Measurements from ENCODE around the gene GPC6.
"Not testable (repeated sequence)": the region's sequence is repeated elsewhere in the genome, so short reads cannot be mapped to it uniquely, and the experiment has no call there.

GPC6 gene

GRCh38 chr13:94286581-94286980 lies 1060.0 kb downstream of the GPC6 start:
- no peak for DNase-seq

GRCh38 chr13:94291631-94292322 lies 1065.2 kb downstream of the GPC6 start:
- DNase-seq = no peak

- no peak for DNase-seq
Observed at GRCh38 chr13:94292323-94292640, 1065.7 kb downstream of the GPC6 start.

DNA sequence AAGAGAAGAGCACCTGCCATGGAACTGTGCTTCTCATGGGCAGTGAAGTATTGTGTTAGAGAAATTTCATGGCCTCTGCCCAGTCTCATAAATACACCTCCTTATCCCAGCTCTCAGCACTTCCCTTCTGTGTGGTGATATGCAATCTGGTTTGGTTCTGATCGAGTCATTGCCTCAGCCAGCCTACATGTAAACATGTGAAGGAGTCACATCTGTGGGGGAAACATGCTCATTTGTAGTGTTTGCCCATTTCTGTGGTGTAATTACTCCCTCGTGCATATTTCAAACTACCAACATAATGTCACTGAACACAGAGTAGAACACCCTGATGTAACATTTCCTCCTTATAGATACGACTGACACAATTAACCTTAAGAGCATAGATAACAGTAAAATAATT lies 1069.9 kb downstream of the GPC6 start:
- DNase-seq = no peak

DNA sequence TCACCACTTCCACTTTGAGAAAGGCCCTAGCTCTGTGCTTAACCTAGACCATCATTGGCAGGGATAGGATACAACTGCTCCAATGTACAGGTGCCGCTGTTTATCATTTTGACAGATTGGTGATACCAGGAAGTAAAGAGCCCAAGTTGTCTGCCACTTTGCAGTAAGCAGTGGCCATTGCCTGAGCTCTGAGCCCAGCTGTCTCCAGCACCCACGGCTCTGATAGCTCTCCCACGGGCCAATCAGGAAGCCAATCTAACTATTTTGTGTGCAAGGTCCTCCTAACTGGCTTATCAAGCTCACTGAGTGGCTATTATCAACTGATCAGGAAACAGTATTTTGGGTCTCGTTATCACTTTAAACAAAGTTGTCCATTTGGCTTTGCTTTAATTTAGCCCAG lies 1071.7 kb downstream of the GPC6 start:
- no peak for DNase-seq

DNA sequence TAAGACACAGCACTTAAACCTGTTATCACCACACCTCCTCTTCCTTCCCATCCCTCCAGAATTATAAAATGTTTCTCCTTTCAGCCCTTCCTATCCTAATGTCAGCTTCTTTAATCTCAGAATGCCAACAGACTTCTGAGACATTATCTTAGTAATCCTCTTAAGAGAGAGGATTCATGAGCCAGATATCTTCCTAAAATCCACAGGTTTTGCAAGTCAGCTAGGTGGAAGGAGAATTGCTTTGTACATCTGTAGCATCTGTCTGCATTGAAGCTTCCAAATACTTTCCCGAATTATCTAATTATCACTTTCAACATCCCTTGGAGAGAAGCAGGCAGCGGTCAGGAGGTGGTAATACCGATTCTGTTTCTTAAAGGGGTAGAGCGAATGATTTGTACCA lies 1073.8 kb downstream of the GPC6 start:
- DNase-seq = no peak

GRCh38 chr13:94301487-94301886 lies 1074.9 kb downstream of the GPC6 start:
- DNase-seq = no peak

DNA sequence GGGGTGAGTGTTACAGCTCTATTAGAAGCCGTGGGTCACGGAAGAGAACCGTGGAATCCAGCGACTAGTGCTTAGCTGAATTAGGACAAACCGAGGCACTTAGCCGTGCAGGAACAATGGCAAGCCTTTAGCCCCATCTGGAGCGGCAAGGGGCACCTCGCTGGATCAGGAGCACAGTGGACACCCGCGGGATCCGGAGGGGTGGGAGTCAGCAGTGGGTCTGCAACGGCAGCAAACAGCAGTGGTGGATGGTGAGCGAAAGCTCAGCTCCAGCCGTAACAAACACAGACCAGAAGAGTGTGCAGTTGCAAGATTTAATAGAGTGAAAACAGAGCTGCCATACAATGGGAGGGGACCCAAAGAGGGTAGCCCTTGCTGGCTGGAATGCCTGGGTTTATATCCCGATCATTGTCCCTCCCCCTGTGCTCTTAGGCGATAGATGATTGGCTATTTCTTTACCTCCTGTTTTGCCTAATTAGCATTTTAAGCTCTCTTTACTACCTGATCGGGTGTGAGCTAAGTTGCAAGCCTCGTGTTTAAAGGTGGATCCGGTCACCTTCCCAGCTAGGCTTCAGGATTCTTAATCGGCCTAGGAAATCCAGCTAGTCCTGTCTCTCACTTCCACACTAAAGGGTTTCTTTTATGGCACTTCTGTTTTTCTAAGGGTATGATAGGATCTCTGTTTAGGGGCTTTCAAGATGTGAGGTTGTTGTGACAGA lies 1076.4 kb downstream of the GPC6 start:
- not testable (repeated sequence) for DNase-seq

DNA sequence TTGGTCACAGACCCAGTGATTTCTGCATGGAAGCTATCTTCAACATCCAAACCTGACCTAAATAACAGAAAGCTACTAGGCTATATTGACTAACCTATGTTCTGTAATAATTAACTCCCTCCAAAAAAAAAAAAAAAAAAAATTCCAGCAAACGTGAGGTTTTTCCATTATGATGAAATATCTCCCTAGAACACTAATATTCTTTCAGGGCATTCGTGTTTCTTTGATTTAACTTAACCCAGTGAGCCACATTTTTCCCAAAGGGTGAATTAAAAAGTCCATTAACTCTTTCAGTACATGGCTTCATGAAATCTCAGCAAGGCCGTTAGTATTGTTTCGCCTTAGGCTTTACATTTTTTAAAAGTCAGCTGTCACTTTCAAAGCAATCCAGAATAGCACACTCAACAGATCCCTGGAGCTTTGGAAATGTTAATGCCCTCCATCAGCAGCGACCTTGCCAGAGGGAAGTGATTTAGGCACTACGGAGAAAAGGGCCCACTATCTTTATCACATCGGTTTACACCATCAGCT lies 1077.1 kb downstream of the GPC6 start:
- no peak for DNase-seq

DNA sequence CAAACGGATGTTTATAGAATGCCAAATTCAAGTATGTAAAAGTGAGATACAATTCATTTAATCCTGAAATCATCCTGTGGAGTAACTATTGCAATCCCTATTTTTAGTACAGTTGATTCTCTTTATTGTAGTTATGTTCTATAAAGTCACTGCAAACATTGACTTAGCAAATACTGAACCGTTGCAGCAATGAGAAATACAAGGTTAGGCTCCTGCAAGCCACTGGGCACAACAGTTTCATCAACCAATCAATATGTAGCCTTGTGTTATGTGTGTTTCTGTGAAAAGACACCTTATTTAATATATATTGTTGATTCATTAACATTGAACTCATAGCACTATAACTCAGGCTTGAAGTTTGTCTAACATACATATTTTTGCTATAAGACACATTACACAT lies 1078.4 kb downstream of the GPC6 start:
- no peak for DNase-seq

- DNase-seq = no peak
Observed at GRCh38 chr13:94305463-94305862, 1078.9 kb downstream of the GPC6 start.

DNA sequence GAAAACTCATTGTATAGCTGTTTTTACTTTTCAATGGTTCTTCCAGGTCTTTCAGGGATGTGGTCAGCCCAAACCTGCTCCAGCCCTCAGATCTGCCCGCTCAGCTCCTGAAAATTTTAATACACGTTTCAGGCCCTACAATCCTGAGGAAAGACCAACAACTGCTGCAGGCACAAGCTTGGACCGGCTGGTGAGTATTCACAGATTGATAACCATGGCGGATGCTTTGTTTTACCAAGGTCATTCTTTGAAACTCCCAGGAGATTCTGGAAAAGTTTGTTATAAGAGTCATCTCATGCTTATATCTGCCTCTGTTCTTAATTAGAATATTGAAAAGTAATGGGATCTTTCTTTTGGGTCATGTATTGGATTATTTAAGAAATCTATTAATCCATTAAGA lies 1079.3 kb downstream of the GPC6 start:
- DNase-seq = no peak

DNA sequence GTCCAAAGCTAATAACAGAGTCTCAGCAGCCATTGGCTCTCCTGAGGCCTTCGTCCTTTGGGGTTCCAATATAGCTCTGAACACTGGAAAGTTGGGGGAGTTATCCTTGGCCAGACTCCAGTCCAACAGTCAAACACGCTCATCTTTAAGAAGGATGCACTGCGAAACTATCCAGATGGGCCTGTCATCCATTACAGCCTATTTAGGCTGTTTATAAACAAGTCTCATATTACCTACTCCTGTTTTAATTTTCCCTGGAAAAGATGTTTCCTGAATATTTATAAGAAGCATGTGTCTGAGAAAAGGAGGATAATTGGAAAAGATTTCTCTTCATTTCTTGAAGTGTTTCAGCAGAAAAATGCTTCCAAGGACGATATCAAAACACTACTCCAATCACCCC lies 1082.2 kb downstream of the GPC6 start:
- no peak for DNase-seq

GRCh38 chr13:94309576-94309975 lies 1083.0 kb downstream of the GPC6 start:
- no peak for DNase-seq

DNA sequence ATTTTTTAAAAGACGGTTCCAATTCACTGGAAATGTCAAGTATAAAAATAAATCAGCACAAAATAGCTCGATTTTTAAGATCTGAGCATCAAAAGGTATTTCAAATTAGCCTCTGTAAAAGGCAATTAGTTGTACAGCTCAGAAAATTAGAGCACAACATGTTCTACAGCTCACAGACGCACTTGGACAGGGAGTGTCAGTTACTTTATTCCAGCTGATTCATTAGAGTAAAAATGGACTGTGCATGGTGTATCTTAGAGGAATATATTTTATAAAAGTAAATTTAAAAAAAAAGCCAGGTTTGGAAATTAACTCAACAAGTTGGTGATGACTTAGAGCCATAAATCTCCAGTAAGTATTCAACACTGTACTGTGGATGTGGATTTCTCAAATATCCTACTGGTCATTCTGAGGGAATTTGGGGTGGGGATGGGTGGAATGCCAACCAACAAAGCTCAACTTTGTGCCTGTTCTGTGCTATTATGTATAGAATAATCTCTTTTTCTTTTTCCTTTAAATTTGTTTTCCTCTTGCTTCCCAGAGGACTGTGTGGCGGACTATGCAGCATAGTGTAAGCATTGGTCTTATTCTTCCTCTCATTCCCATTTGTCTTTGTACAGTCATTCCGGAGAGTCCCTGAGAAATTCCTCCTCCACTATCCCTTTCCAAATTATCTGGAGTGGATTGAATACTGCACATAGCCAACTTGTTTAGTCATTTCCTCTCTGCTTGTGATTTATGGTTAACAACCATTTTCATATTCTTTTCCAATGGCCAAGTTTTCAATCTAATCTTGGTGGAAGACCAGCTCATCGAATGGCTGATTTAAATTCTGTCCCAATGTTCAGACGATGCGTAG lies 1083.6 kb downstream of the GPC6 start:
- no peak for DNase-seq

GRCh38 chr13:94311893-94312292 lies 1085.3 kb downstream of the GPC6 start:
- DNase-seq = no peak

- DNase-seq = no peak
Observed at GRCh38 chr13:94312511-94313216, 1086.1 kb downstream of the GPC6 start.

GRCh38 chr13:94313321-94313910 lies 1086.8 kb downstream of the GPC6 start:
- DNase-seq = no peak

DNA sequence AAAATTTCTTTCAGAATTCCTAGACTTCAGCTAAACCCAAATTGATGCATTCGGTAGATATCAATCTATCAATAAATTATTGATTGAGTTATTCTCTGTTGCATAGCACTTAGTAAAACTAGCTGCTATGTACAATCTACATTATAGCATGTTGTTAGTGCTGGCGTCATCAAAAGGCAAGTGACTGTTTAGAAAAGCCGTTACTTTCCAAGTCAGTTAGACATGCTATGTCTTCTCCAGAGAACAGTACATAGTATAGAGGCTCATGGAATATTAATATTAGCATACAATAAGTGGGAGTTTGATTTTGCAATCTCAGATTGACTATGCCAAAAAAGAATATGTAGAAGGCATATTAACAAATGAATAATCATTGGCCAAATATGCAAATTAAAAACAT lies 1087.3 kb downstream of the GPC6 start:
- DNase-seq = no peak

DNA sequence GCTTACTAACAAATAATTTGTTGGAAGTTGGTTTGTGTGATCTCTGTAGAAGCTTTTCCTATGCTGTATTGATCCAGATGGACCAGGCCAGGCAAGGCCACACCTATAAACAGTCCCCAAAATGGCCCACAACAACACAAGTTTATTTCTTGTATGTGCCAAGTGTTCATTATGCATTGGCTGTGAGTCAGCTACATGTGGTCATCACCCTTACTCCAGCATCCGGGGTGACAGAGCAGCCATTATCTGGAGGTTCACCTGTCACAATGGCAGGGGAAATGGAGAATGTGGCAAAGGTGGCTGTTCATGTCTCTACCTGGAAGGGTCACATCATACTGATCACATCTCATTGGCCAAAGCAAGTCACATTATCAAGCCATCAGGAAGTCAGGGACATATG lies 1088.6 kb downstream of the GPC6 start:
- DNase-seq = no peak

DNA sequence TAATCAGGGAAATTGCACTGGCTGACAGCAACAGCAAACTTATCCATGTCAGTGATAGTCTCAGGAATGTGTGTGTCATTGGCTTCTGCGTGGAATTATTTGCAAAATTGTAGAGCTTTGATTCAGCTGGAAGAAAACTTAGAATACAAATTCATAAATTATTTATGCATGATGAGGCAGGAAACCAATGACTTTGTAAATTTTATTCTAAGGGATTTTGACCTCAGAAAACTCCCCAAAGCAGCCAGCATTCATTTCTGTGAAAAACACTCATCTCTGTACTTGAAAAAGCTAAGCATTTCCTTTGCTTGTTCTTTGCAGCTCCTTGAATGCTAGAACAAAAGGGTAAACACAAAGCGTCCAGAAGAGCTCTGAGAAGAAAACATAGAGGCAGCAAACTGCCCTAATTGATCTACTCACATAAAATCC lies 1090.5 kb downstream of the GPC6 start:
- no peak for DNase-seq

- no peak for DNase-seq
Observed at GRCh38 chr13:94318418-94318817, 1091.8 kb downstream of the GPC6 start.

DNA sequence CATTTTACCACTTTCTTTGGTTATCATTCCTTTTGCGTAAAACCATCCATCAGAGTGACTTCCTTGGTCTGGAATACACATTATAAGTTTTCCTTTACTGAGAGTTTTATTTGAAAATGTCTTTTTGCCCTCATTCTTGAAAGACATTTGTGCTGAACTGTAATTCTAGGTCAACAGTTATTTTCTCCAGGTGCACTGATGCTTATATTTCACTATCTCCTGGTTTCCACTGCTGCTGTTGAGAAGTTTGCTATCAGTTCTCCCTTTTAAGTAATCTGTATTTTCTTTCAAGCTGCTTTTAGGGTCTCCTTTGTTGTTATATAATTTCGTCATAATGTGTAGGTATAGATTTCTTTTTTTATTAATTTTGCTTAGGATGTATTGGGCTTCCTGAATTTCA lies 1092.9 kb downstream of the GPC6 start:
- no peak for DNase-seq

Data from activated CD4-positive, alpha-beta T cell treated with anti-CD3 and anti-CD28 coated beads for 4 hours (primary cell).